HG03432 (cell line): Measurements from ENCODE around the gene CFC1B.
"Not testable (repeated sequence)": the region's sequence is repeated elsewhere in the genome, so short reads cannot be mapped to it uniquely, and the experiment has no call there.

ENCODE experiments used
- ATAC-seq: cut with Tn5 transposase; IDR thresholded peaks from one replicate; pipeline ENCODE4 v1.9.1; 2021; ENCODE audit warnings: mild to moderate bottlenecking, moderate library complexity; ENCODE audit not compliant: unreplicated experiment

Gene CFC1B

GRCh38 chr2:130520992-130521391 is at the start of gene CFC1B:
Gene CFC1B, plus strand, starts transcription at chr2:130521222. Its CDS starts 263 bp downstream, at chr2:130521485.
- not testable (repeated sequence) for ATAC-seq

GRCh38 chr2:130491073-130491472 is 29.9 kb upstream of the CFC1B start:
- ATAC-seq: not testable (repeated sequence)

- not testable (repeated sequence) for ATAC-seq
These were observed 11.8 kb upstream of the CFC1B start, which contains the start of gene POTEI for GRCh38 chr2:130509228-130509627. Gene POTEI, minus strand, starts transcription at chr2:130509328. Its CDS starts 93 bp downstream, at chr2:130509235.

- not testable (repeated sequence) for ATAC-seq
These were observed 9.9 kb upstream of the CFC1B start for GRCh38 chr2:130510807-130511746.

GRCh38 chr2:130511747-130512451 is 9.1 kb upstream of the CFC1B start:
- ATAC-seq: not testable (repeated sequence)

GRCh38 chr2:130518516-130519106 is 2.4 kb upstream of the CFC1B start:
- ATAC-seq: not testable (repeated sequence)

GRCh38 chr2:130522390-130522789 is 1.4 kb downstream of the CFC1B start:
- ATAC-seq: not testable (repeated sequence)

- ATAC-seq: not testable (repeated sequence)
These were observed 6.4 kb downstream of the CFC1B start for GRCh38 chr2:130527365-130527967.

- not testable (repeated sequence) for ATAC-seq
These were observed 8.5 kb downstream of the CFC1B start for GRCh38 chr2:130529545-130529944.

GRCh38 chr2:130530212-130530611 is 9.2 kb downstream of the CFC1B start:
- ATAC-seq: not testable (repeated sequence)

- ATAC-seq: peak; percentile 96
These were observed 10.2 kb downstream of the CFC1B start for GRCh38 chr2:130531225-130531624.

GRCh38 chr2:130531672-130532071 is 10.7 kb downstream of the CFC1B start:
- peak; percentile 22 for ATAC-seq

- not testable (repeated sequence) for ATAC-seq
These were observed 15.6 kb downstream of the CFC1B start for GRCh38 chr2:130536654-130537053.

GRCh38 chr2:130538271-130538670 is 17.2 kb downstream of the CFC1B start:
- not testable (repeated sequence) for ATAC-seq

GRCh38 chr2:130542789-130543188 is 21.8 kb downstream of the CFC1B start:
- not testable (repeated sequence) for ATAC-seq

GRCh38 chr2:130543785-130544528 is 22.9 kb downstream of the CFC1B start:
- not testable (repeated sequence) for ATAC-seq

GRCh38 chr2:130544978-130545377 is 24.0 kb downstream of the CFC1B start:
- not testable (repeated sequence) for ATAC-seq

- ATAC-seq: not testable (repeated sequence)
These were observed 27.4 kb downstream of the CFC1B start for GRCh38 chr2:130548418-130548817.

GRCh38 chr2:130549475-130549874 is 28.5 kb downstream of the CFC1B start:
- ATAC-seq: not testable (repeated sequence)

GRCh38 chr2:130554178-130554577 is 33.2 kb downstream of the CFC1B start:
- ATAC-seq: not testable (repeated sequence)
